ENCODE data around the gene KRTAP5-1.

Gene KRTAP5-1

DNA sequence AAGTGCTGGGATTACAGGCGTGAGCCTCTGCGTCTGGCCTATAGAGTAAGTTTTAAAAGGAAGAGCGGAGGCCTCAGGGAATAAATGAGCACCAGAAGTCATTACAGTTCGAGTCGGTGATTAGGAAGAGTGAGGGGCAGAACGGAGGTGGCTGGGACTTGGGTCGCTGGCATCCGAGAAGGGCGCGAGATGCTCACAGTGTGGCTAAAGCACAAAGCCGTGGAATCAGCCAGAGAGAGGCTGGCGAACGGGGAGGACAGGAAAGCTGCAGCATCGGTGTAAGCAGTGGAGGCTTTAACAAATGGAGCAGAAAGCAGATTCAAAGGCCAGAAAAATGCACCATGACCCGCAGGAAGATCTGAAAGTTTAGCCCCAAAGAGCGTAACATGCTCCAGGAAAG is 39.5 kb upstream of the KRTAP5-1 start:
- Histone ChIP-seq H3K9ac (no peak overlapping the region), H4K20me1 (ENCODE audit: insufficient read depth) (no peaks in the 10 kb centered on the region), H3K27me3 (ENCODE audit: insufficient read depth, low read depth) (peaks cover 82% of the 10 kb centered on the region), H3K4me1 (ENCODE audit: low read depth, poor library complexity, severe bottlenecking) (no peaks in the 10 kb centered on the region), H3K4me2 (no peak overlapping the region), H2AFZ (ENCODE audit: low read depth) (no peak overlapping the region), H3K27ac (no peak overlapping the region), H3K36me3 (ENCODE audit: insufficient read depth) (no peaks in the 10 kb centered on the region), H3K4me3 (IDR thresholded peaks at IDR 0.05; ENCODE audit: insufficient read depth, low read depth, low read length) (no peak overlapping the region), H3K79me2 (ENCODE audit: insufficient read depth, low read depth) (no peaks in the 10 kb centered on the region)
- TF ChIP-seq, protein P1, sequence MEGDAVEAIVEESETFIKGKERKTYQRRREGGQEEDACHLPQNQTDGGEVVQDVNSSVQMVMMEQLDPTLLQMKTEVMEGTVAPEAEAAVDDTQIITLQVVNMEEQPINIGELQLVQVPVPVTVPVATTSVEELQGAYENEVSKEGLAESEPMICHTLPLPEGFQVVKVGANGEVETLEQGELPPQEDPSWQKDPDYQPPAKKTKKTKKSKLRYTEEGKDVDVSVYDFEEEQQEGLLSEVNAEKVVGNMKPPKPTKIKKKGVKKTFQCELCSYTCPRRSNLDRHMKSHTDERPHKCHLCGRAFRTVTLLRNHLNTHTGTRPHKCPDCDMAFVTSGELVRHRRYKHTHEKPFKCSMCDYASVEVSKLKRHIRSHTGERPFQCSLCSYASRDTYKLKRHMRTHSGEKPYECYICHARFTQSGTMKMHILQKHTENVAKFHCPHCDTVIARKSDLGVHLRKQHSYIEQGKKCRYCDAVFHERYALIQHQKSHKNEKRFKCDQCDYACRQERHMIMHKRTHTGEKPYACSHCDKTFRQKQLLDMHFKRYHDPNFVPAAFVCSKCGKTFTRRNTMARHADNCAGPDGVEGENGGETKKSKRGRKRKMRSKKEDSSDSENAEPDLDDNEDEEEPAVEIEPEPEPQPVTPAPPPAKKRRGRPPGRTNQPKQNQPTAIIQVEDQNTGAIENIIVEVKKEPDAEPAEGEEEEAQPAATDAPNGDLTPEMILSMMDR (conservative IDR thresholded peaks at IDR 0.05; ENCODE audit: low read depth, low read length), result no peak

DNA sequence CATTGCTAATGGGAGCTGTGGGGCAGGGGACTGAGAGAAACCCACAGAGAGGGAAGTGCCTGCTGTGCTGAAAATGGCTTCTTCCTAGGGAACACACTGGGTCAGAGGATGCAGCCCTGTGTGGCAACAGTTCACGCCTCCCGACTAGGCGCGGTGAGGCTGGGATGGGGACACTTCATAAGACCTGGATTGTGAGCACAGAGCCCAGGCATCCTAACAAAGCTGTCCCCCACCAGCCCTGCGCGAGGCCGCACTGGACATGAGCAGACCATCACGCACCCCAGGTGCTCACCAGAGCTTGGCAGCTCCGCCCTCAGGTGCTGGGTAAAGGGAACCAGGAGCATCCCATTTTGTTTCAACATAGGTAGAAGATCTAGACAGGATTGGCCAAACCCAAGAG is 38.6 kb upstream of the KRTAP5-1 start:
- no peaks in the 10 kb centered on the region for H3K79me2 ChIP-seq (ENCODE audit: insufficient read depth, low read depth)
- H3K4me2 ChIP-seq, result no peak overlapping the region
- H3K36me3 ChIP-seq (ENCODE audit: insufficient read depth), result no peaks in the 10 kb centered on the region
- no peak overlapping the region for H3K4me3 ChIP-seq (IDR thresholded peaks at IDR 0.05; ENCODE audit: insufficient read depth, low read depth, low read length)
- peaks cover 83% of the 10 kb centered on the region for H3K27me3 ChIP-seq (ENCODE audit: insufficient read depth, low read depth)
- H4K20me1 ChIP-seq (ENCODE audit: insufficient read depth), result no peaks in the 10 kb centered on the region
- H3K4me1 ChIP-seq (ENCODE audit: low read depth, poor library complexity, severe bottlenecking), result no peaks in the 10 kb centered on the region
- H2AFZ ChIP-seq (ENCODE audit: low read depth), result no peak overlapping the region
- H3K27ac ChIP-seq, result no peak overlapping the region
- H3K9ac ChIP-seq, result no peak overlapping the region
- TF ChIP-seq, protein P1 (conservative IDR thresholded peaks at IDR 0.05; ENCODE audit: low read depth, low read length), result no peak

DNA sequence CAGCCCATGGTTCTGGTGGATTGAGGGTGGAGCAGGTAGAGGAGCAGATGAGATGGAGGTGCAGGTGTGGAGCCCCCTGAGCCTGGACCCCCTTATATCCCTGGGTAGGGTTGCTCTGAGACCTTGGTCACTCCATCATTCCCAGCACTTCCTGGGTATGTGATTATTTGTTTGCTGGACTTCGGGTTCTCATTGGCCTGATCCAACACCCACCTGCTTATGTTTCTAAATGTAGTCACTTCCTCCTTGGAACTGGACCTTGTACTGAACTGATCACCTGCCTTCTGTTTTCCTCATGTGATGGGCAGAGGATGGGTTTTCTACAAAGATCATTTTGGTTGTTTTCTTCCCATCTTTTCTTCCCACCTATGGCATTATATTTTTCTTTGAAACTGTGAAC is 37.0 kb upstream of the KRTAP5-1 start, which contains the start of gene KRTAP5-4:
KRTAP5-4 (minus strand) TSS at position 53 of the 400 bp plus-strand sequence; CDS start at position 8, 45 bp downstream.
- Histone ChIP-seq H3K79me2 (ENCODE audit: insufficient read depth, low read depth) (no peaks in the 10 kb centered on the region), H3K4me2 (no peak within 1 kb of the TSS), H3K4me1 (ENCODE audit: low read depth, poor library complexity, severe bottlenecking) (no peaks in the 10 kb centered on the region), H2AFZ (ENCODE audit: low read depth) (no peak within 1 kb of the TSS), H3K27ac (no peak within 1 kb of the TSS), H3K36me3 (ENCODE audit: insufficient read depth) (no peaks in the 10 kb centered on the region), H3K4me3 (IDR thresholded peaks at IDR 0.05; ENCODE audit: insufficient read depth, low read depth, low read length) (no peak within 1 kb of the TSS), H4K20me1 (ENCODE audit: insufficient read depth) (no peaks in the 10 kb centered on the region), H3K27me3 (ENCODE audit: insufficient read depth, low read depth) (peaks cover 85% of the 10 kb centered on the region), H3K9ac (no peak within 1 kb of the TSS)
- TF ChIP-seq, protein P1 (conservative IDR thresholded peaks at IDR 0.05; ENCODE audit: low read depth, low read length), result no peak

DNA sequence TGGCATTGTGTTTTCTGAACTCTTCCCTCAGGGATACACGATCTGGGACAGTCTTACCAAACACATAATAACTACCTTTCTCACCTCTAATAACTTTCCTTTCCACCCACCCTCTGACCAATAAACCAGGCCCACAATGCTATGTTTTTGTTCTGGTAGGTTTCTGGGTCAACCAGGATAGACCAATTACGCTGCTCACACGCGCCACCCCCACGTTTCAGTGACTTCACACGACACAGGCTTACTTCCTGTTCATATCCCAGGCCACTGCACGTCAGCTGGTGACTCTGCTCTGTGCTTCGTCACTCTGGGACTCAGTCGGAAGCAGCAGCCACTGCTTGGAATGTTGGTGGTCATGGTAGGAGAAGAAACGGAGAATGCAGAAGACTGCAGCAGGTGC is 34.4 kb upstream of the KRTAP5-1 start:
- Histone ChIP-seq H2AFZ (ENCODE audit: low read depth) (no peak overlapping the region), H3K79me2 (ENCODE audit: insufficient read depth, low read depth) (no peaks in the 10 kb centered on the region), H3K4me1 (ENCODE audit: low read depth, poor library complexity, severe bottlenecking) (no peaks in the 10 kb centered on the region), H3K4me3 (IDR thresholded peaks at IDR 0.05; ENCODE audit: insufficient read depth, low read depth, low read length) (no peak overlapping the region), H3K36me3 (ENCODE audit: insufficient read depth) (no peaks in the 10 kb centered on the region), H3K27ac (no peak overlapping the region), H4K20me1 (ENCODE audit: insufficient read depth) (no peaks in the 10 kb centered on the region), H3K4me2 (no peak overlapping the region), H3K9ac (no peak overlapping the region), H3K27me3 (ENCODE audit: insufficient read depth, low read depth) (peaks cover 86% of the 10 kb centered on the region)
- TF ChIP-seq, protein P1 (conservative IDR thresholded peaks at IDR 0.05; ENCODE audit: low read depth, low read length), result no peak
